Right lobe of liver (tissue), 4 donors: ENCODE measurements around the gene SEZ6L.

ENCODE experiments used
- POLR2A ChIP-seq: fragments of 450-650 bp; IDR thresholded peaks from one replicate; pipeline ENCODE4 v1.6.1; 2017; ENCODE audit warnings: antibody characterized with exemption, mild to moderate bottlenecking
- TF ChIP-seq, protein P1 (sequence below), 4 donors: fragments of 200-600 bp in 3 of 4; fragments of 450-650 bp in 1 of 4; IDR thresholded peaks; one replicate each; pipeline versions ENCODE4 v1.5.1 to v1.8.0; 2016 to 2022; ENCODE audit warnings: antibody characterized with exemption in 4 of 4, mild to moderate bottlenecking in 2 of 4
- donor health status: DM: no; HTN: no; CAD: no.
- donor health status: DM: no; HTN: no; CAD: no.
- donor health status: DM: no; HTN: yes; CAD: no.

DNA sequence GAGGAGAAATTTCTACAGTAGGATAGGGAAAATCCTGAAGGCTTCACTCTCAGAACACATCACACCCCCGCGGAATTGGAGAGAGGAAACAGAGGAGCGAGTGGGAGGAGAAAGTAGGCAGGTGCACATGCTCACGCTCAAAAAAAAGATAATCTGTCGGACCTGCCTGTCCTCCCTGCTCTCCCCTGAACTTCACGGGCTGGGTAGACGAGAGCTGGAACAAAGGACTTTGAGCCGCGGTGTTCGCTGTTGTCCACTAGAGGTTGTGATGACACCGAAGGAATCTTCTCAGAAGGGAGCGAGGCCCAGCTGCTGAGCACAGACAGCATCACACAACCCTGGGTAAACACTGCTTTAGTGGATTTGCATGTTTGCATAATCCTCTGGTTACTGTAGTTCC, 5.0 kb downstream of the SEZ6L start:
- TF ChIP-seq, protein P1, sequence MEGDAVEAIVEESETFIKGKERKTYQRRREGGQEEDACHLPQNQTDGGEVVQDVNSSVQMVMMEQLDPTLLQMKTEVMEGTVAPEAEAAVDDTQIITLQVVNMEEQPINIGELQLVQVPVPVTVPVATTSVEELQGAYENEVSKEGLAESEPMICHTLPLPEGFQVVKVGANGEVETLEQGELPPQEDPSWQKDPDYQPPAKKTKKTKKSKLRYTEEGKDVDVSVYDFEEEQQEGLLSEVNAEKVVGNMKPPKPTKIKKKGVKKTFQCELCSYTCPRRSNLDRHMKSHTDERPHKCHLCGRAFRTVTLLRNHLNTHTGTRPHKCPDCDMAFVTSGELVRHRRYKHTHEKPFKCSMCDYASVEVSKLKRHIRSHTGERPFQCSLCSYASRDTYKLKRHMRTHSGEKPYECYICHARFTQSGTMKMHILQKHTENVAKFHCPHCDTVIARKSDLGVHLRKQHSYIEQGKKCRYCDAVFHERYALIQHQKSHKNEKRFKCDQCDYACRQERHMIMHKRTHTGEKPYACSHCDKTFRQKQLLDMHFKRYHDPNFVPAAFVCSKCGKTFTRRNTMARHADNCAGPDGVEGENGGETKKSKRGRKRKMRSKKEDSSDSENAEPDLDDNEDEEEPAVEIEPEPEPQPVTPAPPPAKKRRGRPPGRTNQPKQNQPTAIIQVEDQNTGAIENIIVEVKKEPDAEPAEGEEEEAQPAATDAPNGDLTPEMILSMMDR (IDR thresholded peaks at IDR 0.05), result no peak
- no peak for TF ChIP-seq POLR2A
